Fibroblast of the aortic adventitia (primary cell): Measurements from ENCODE around the gene BLOC1S1. TPM values are rescaled to one million over a fixed set of nuclear protein-coding genes. Genes with fewer than 3 reads are reported as not detected.

Experiments
- DNase-seq: peaks from one replicate; pipeline ENCODE4 v3.0.0-alpha.2; 2010; ENCODE audit warnings: low read depth
- H3K4me3 ChIP-seq: 2 replicates; pipeline ENCODE4 v1.5.1; 2011; ENCODE audit warnings: low read depth, mild to moderate bottlenecking, control low read depth, low read length, moderate library complexity
- CTCF ChIP-seq: IDR thresholded peaks from 2 replicates; pipeline ENCODE4 v1.5.1; 2011; ENCODE audit warnings: mild to moderate bottlenecking, low read length, control low read depth, inconsistent platforms; ENCODE audit not compliant: insufficient read depth
- total RNA-seq: library from RNA; depleted of rRNA; stranded (reverse); fragments of >200 nt; gene quantifications from 2 replicates; pipeline ENCODE4 v1.2.3, GENCODE V29; 2012; ENCODE audit warnings: low replicate concordance

Gene BLOC1S1
- total RNA-seq, 1 donor: 70.2 TPM

GRCh38 chr12:55734595-55734994 lies 18.7 kb downstream of the BLOC1S1 start:
- DNase-seq: no peak
- no peak overlapping the region for H3K4me3 ChIP-seq
- no peak for TF ChIP-seq CTCF

GRCh38 chr12:55736076-55736475 lies 20.2 kb downstream of the BLOC1S1 start:
- no peak for TF ChIP-seq CTCF
- no peak for DNase-seq
- no peak overlapping the region for H3K4me3 ChIP-seq

GRCh38 chr12:55736780-55737580 lies 21.1 kb downstream of the BLOC1S1 start:
- peak; percentile 95 for TF ChIP-seq CTCF
- H3K4me3 ChIP-seq: no peak overlapping the region
- DNase-seq: peak; percentile 75

DNA sequence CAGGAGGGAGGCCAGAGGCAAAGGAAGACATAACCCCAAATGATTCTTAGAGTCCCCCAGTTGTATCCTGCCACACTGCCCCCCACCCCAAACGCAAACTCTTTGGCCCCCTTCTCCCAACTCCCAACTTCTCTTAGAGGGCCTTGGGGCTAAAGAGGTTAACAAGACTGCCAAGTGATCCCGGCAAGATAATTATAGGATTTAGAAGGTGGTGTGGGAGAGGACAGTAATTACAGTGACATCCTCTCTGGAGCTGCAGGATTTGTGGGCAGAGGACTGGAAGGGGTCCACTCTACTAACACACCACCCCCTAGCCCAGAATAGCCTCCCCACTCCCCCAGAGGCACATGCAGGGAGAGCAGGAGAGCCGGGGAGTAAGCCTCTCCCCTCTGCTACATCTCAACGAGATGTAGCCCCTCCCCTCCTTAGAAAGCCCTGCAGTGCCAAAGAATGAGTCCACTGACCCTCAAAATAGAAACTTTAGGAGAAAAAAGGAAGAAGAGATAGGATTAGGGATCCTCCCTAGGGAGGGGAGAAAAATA lies 21.8 kb downstream of the BLOC1S1 start:
- DNase-seq: no peak
- peak overlapping the region; percentile 73 for H3K4me3 ChIP-seq
- TF ChIP-seq CTCF: no peak

GRCh38 chr12:55738123-55739024 lies 22.5 kb downstream of the BLOC1S1 start:
- TF ChIP-seq CTCF: peak; percentile 76
- peak overlapping the region; percentile 73 for H3K4me3 ChIP-seq
- peak; percentile 90 for DNase-seq

GRCh38 chr12:55739025-55739378 lies 23.2 kb downstream of the BLOC1S1 start:
- H3K4me3 ChIP-seq: no peak overlapping the region
- no peak for TF ChIP-seq CTCF
- no peak for DNase-seq
